Neuron (in vitro differentiated cells): Measurements from ENCODE around the gene DIP2B.

Experiments used
- H2AFZ ChIP-seq: one replicate; pipeline ENCODE4 v1.6.1; 2013; ENCODE audit warnings: low read depth, mild to moderate bottlenecking, inconsistent platforms, low read length, moderate library complexity
- H3K27me3 ChIP-seq: one replicate; pipeline ENCODE4 v1.6.1; 2013; ENCODE audit warnings: low read length; ENCODE audit not compliant: insufficient read depth
- H3K36me3 ChIP-seq: one replicate; pipeline ENCODE4 v1.6.1; 2013; ENCODE audit warnings: low read length; ENCODE audit not compliant: insufficient read depth
- H3K4me1 ChIP-seq: one replicate; pipeline ENCODE4 v1.6.1; 2013; ENCODE audit warnings: low read length; ENCODE audit not compliant: insufficient read depth
- H3K4me3 ChIP-seq: 2 replicates; pipeline ENCODE4 v1.5.1; 2013; ENCODE audit warnings: mild to moderate bottlenecking, low read length, moderate library complexity
- H3K9me3 ChIP-seq: one replicate; pipeline ENCODE4 v1.6.1; 2013; ENCODE audit warnings: low read length

DIP2B gene

GRCh38 chr12:50580436-50580835, 75.7 kb downstream of the DIP2B start:
- no peaks in the 10 kb centered on the region for H3K4me1 ChIP-seq
- peaks cover 6% of the 10 kb centered on the region for H3K9me3 ChIP-seq
- no peaks in the 10 kb centered on the region for H3K27me3 ChIP-seq
- peaks cover 2% of the 10 kb centered on the region for H3K36me3 ChIP-seq
- H2AFZ ChIP-seq: no peak overlapping the region
- no peak overlapping the region for H3K4me3 ChIP-seq

GRCh38 chr12:50581226-50582184, 76.7 kb downstream of the DIP2B start:
- H3K4me1 ChIP-seq: no peaks in the 10 kb centered on the region
- no peak overlapping the region for H2AFZ ChIP-seq
- H3K36me3 ChIP-seq: peaks cover 2% of the 10 kb centered on the region
- peaks cover 6% of the 10 kb centered on the region for H3K9me3 ChIP-seq
- H3K4me3 ChIP-seq: no peak overlapping the region
- H3K27me3 ChIP-seq: no peaks in the 10 kb centered on the region

GRCh38 chr12:50584135-50584534, 79.3 kb downstream of the DIP2B start:
- Histone ChIP-seq H3K4me1 (no peaks in the 10 kb centered on the region), H3K9me3 (peaks cover 6% of the 10 kb centered on the region), H2AFZ (no peak overlapping the region), H3K27me3 (no peaks in the 10 kb centered on the region), H3K36me3 (peaks cover 2% of the 10 kb centered on the region), H3K4me3 (no peak overlapping the region)

DNA sequence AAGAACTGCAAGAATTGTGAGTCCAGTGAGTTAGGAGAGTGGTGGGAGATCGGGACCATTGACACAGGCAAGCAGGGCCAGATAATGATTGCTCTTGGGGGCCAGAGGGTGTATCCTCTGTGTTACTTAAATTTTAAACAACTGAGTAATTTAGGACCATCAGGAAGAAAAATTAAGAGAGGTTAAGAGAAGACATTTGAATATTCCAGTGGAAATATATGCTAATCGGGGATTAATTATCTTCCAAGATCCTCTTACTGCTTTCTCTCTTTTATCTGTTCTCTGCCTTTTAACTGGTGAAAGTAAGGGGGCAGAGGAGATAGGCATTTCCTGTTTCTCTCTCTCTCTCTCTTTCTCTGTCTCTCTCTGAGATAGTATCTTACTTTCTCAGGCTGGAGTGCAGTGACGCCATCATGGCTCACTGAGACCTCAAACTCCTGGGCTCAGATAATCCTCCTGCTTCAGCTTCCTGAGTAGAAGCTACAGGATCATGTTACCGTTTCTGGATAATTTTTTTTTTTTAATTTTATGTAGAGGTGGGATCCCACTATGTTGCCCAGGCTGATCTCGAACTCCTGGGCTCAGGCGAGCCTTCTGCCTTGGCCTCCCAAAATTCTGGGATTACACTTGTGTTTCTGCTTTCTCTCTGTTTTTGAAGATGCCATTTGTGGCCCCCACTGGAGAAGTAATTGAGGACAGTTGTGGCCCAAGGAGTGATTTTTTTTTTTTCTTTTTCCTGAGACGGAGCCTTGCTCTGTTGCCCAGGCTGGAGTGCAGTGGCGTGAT, 85.1 kb downstream of the DIP2B start:
- Histone ChIP-seq H3K36me3 (no peaks in the 10 kb centered on the region), H3K4me1 (no peaks in the 10 kb centered on the region), H2AFZ (no peak overlapping the region), H3K9me3 (peaks cover 3% of the 10 kb centered on the region), H3K4me3 (no peak overlapping the region), H3K27me3 (no peaks in the 10 kb centered on the region)

DNA sequence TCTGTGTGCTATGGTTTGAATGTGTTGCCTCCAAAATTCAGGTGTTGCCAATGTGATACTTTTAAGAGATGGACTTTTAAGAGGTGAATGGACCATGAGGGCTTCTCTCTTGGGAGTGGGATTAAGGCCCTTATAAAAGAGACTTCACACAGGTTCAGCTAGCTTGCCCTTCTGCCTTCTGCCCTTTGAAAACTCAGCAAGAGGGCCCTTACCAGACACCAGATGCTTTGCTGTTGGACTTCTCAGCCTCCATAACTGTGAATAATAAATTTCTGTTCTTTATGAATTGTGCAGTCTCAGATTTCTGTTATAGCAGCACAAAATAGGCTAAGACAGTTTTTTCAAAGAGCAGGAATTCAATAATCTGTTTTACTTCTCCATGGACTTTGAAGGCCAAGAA, 86.1 kb downstream of the DIP2B start:
- no peaks in the 10 kb centered on the region for H3K36me3 ChIP-seq
- H2AFZ ChIP-seq: no peak overlapping the region
- H3K27me3 ChIP-seq: no peaks in the 10 kb centered on the region
- H3K4me3 ChIP-seq: no peak overlapping the region
- no peaks in the 10 kb centered on the region for H3K4me1 ChIP-seq
- no peaks in the 10 kb centered on the region for H3K9me3 ChIP-seq

- Histone ChIP-seq H3K4me1 (no peaks in the 10 kb centered on the region), H3K9me3 (no peaks in the 10 kb centered on the region), H3K36me3 (no peaks in the 10 kb centered on the region), H3K4me3 (no peak overlapping the region), H2AFZ (no peak overlapping the region), H3K27me3 (no peaks in the 10 kb centered on the region)
Observed at GRCh38 chr12:50595667-50596066, 90.9 kb downstream of the DIP2B start.

GRCh38 chr12:50597200-50598195, 92.7 kb downstream of the DIP2B start:
- Histone ChIP-seq H2AFZ (no peak overlapping the region), H3K4me1 (no peaks in the 10 kb centered on the region), H3K4me3 (no peak overlapping the region), H3K9me3 (no peaks in the 10 kb centered on the region), H3K36me3 (no peaks in the 10 kb centered on the region), H3K27me3 (no peaks in the 10 kb centered on the region)

DNA sequence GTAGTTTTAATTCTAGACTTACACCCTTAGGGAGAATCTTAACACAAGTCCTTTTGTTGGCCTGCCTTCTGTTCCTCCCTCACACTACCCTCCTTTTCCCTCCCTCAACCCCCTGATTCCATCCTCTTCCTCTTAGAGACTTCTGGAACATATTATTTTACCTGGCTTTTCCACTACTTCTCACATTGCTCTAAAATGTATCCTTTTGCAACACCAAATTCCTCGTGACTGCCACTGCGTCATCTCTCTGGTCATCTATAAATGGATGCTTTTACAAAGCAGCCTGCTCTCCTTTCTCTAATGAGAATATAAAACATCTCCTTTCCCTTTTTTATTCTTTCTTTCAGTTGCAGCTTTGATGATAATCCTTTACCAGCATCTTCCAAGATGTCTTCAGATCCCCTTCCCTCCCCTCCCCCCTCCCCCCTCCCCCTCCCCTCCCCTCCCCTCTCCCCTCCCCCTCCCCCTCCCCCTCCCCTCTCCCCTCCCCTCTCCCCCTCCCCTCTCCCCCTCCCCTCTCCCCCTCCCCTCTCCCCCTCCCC, 93.6 kb downstream of the DIP2B start:
- H3K4me1 ChIP-seq: no peaks in the 10 kb centered on the region
- no peak overlapping the region for H3K4me3 ChIP-seq
- no peaks in the 10 kb centered on the region for H3K36me3 ChIP-seq
- H3K27me3 ChIP-seq: no peaks in the 10 kb centered on the region
- H2AFZ ChIP-seq: no peak overlapping the region
- H3K9me3 ChIP-seq: no peaks in the 10 kb centered on the region

DNA sequence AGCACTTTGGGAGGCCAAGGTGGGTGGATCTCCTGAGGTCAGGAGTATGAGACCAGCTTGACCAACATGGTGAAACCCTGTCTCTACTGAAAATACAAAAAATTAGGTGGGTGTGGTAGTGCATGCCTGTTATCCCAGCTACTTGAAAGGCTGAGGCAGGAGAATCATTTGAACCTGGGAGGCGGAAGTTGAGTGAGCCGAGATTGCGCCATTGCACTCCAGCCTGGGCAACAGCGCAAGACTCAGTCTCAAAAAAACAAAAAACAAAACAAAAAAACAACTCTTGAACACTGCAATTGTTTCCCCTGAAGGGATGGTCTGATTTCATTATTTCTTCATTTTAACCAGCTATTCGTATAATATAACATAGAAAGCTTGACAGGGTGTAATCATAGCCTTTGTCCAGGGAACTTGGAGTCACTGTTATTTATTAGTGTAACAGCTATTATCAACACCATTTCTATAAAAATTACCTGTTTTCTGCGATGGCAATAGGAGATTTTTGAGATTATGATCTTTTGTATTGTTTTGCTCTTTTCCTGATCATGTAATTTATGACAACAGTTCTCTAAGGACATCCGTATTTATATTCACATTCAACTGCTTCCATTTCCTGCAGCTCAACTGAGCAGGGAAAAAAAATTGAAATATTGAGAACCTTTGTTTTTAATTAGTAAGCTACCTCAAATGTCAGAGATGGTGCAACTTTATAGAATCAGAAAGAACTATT, 94.7 kb downstream of the DIP2B start:
- peaks cover 3% of the 10 kb centered on the region for H3K4me1 ChIP-seq
- H3K9me3 ChIP-seq: no peaks in the 10 kb centered on the region
- H2AFZ ChIP-seq: no peak overlapping the region
- H3K4me3 ChIP-seq: no peak overlapping the region
- no peaks in the 10 kb centered on the region for H3K27me3 ChIP-seq
- no peaks in the 10 kb centered on the region for H3K36me3 ChIP-seq

- H3K27me3 ChIP-seq: no peaks in the 10 kb centered on the region
- H2AFZ ChIP-seq: no peak overlapping the region
- H3K4me3 ChIP-seq: no peak overlapping the region
- no peaks in the 10 kb centered on the region for H3K36me3 ChIP-seq
- peaks cover 2% of the 10 kb centered on the region for H3K9me3 ChIP-seq
- H3K4me1 ChIP-seq: peaks cover 3% of the 10 kb centered on the region
Observed at GRCh38 chr12:50600364-50600763, 95.6 kb downstream of the DIP2B start.

DNA sequence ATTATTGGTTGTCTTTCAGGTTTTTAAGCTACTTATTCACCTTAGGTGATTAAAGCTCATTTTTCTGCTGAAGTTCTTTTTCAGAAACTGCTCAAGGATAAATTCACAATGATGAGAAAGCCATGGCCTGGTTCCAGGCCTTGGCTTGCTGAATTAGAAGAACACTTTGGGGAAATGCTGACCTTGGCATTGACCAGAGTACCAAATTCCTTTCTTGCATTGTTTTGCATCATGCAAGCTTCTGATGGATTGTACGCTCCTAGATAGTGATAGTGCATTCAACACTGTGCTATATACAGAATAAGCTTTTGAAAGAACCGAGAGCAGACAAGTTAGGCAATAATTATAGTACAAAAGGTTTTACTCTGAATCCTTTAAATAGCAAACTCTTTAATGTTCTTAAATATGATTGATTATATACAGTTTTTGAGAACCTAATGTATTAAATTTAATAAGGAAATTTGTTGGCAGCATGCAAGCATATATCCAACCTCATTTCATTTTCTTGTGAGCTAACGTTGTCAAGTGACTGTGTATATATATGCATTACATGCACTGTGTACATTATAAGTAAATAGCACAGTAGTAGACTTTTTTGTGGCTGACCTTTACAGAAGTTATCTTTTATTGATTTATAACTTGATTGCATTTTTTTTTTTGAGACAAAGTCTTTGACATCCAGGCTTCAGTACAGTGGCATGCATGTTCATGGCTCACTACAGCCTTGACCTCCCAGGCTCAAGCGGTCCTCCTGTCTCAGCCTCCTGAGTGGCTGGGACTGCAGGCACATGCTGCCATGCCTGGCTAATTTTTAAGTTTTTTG, 99.2 kb downstream of the DIP2B start:
- Histone ChIP-seq H3K4me3 (no peak overlapping the region), H3K4me1 (peaks cover 3% of the 10 kb centered on the region), H3K36me3 (no peaks in the 10 kb centered on the region), H2AFZ (no peak overlapping the region), H3K9me3 (peaks cover 2% of the 10 kb centered on the region), H3K27me3 (no peaks in the 10 kb centered on the region)
